ENCODE measurements around the gene CMTM4. TPM values are rescaled to one million over a fixed set of nuclear protein-coding genes. Genes with fewer than 3 reads are reported as not detected.

The CMTM4 gene
- total RNA-seq, 4 donors from 2014 or later = 12.7 to 21.2 (median 17.2) TPM

DNA sequence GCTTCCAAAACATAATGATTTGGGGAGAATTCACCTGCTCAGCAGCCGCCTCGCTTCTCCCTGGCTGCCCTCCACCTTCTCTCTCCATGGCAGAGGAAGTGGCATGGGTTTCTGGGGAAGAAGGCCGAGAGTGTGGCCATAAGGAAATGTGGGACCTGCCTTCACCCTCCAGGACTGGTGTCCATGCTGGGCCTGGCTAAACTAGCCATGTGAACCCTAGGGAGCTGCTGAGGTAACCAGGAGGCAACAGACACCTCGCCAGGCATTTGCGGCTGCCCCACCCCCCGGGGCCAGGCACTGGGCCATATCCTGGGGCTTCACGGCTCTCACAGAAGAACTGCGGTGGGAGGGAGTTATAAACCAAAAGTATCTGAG lies 9.9 kb upstream of the CMTM4 start:
- TF ChIP-seq POLR2A (IDR thresholded peaks at IDR 0.05) (no peak), CTCF (IDR thresholded peaks at IDR 0.05) (no peak), EP300 (IDR thresholded peaks at IDR 0.05) (no peak), POLR2AphosphoS5 (IDR thresholded peaks at IDR 0.05) (no peak)
- Histone ChIP-seq H3K27ac (peak overlapping the region in 3 of 4 donors; percentile 72 to 78 (median 73)), H3K4me1 (peaks cover 0 to 31% (median 10%) of the 10 kb centered on the region in 3 donors), H3K4me3 (no peak overlapping the region), H3K27me3 (no peaks in the 10 kb centered on the region), H3K9me3 (no peaks in the 10 kb centered on the region), H3K36me3 (no peaks in the 10 kb centered on the region)
- WGBS, 2 donors (ENCODE audit: low coverage in 1 of 2) = 22% methylated on average over 6 of the region's 8 CpGs; no CpG with 5 or more reads in 1 of the 2 donors
- no peak for ATAC-seq

- H3K4me3 ChIP-seq = no peak overlapping the region
- TF ChIP-seq POLR2A (IDR thresholded peaks at IDR 0.05) (no peak), EP300 (IDR thresholded peaks at IDR 0.05) (no peak), CTCF (IDR thresholded peaks at IDR 0.05) (no peak), POLR2AphosphoS5 (IDR thresholded peaks at IDR 0.05) (no peak)
- H3K4me1 ChIP-seq = peaks cover 0 to 31% (median 10%) of the 10 kb centered on the region in 3 donors
- 41 to 52% methylated on average over 7 to 10 of the region's 11 CpGs for WGBS, 2 donors (ENCODE audit: low coverage in 1 of 2)
- peak overlapping the region in 3 of 4 donors; percentile 72 to 78 (median 73) for H3K27ac ChIP-seq
- H3K36me3 ChIP-seq = no peaks in the 10 kb centered on the region
- ATAC-seq = peak; percentile 82
- no peaks in the 10 kb centered on the region for H3K9me3 ChIP-seq
- no peaks in the 10 kb centered on the region for H3K27me3 ChIP-seq
Measured at GRCh38 chr16:66705790-66706505, 9.4 kb upstream of the CMTM4 start.

GRCh38 chr16:66703406-66704215 lies 7.1 kb upstream of the CMTM4 start:
- Histone ChIP-seq H3K9me3 (no peaks in the 10 kb centered on the region), H3K27me3 (no peaks in the 10 kb centered on the region), H3K4me3 (no peak overlapping the region), H3K27ac (peak overlapping the region in 3 of 4 donors; percentile 0 to 66 (median 38)), H3K4me1 (peaks cover 0 to 31% (median 10%) of the 10 kb centered on the region in 3 donors), H3K36me3 (no peaks in the 10 kb centered on the region)
- TF ChIP-seq POLR2A (IDR thresholded peaks at IDR 0.05) (no peak), CTCF (IDR thresholded peaks at IDR 0.05) (no peak), POLR2AphosphoS5 (IDR thresholded peaks at IDR 0.05) (no peak), EP300 (IDR thresholded peaks at IDR 0.05) (no peak)
- 20 to 31% methylated on average over 6 to 9 of the region's 9 CpGs for WGBS, 2 donors (ENCODE audit: low coverage in 1 of 2)
- ATAC-seq = no peak

DNA sequence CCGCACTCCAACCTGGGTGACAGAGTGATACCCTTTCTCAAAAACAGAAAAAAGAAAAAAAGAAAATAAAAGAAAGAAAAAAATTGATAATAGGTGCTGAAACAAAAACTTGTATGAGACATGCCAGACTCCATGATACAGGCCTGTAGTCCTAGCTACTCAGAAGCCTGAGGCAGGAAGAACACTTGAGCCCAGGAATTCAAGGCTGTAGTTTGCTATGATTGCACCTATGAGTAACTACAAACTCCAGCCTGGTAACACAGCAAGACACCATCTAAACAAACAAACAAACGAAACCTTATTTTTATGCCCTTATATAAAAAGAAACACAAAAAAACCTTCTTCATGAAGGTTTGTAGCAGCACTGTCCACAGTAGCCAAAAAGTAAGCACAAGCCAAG lies 5.0 kb upstream of the CMTM4 start:
- H3K36me3 ChIP-seq = no peaks in the 10 kb centered on the region
- no peaks in the 10 kb centered on the region for H3K9me3 ChIP-seq
- ATAC-seq = no peak
- TF ChIP-seq POLR2AphosphoS5 (IDR thresholded peaks at IDR 0.05) = no peak
- TF ChIP-seq EP300 (IDR thresholded peaks at IDR 0.05) = no peak
- no peak for TF ChIP-seq POLR2A (IDR thresholded peaks at IDR 0.05)
- TF ChIP-seq CTCF (IDR thresholded peaks at IDR 0.05) = no peak
- H3K4me1 ChIP-seq = peaks cover 0 to 33% (median 9%) of the 10 kb centered on the region in 3 donors
- H3K4me3 ChIP-seq = no peak overlapping the region
- WGBS, 2 donors (ENCODE audit: low coverage in 1 of 2) = 94 to 100% methylated on average over 2 of the region's 2 CpGs
- H3K27ac ChIP-seq = no peak overlapping the region
- no peaks in the 10 kb centered on the region for H3K27me3 ChIP-seq

Measured in gastroesophageal sphincter (tissue), 4 donors.